GM12875 (cell line): ENCODE measurements around the gene MTMR3.

ENCODE experiments used
- H3K4me3 ChIP-seq: one replicate; pipeline ENCODE4 v1.5.1; 2011; ENCODE audit warnings: low read depth, low read length, control low read depth
- TF ChIP-seq, protein P1 (sequence below): IDR thresholded peaks from 2 replicates; pipeline ENCODE4 v1.5.1; 2011; ENCODE audit warnings: low read depth, mild to moderate bottlenecking, control low read depth, inconsistent platforms, low read length, moderate library complexity, borderline replicate concordance; ENCODE audit not compliant: insufficient read depth

Gene MTMR3

DNA sequence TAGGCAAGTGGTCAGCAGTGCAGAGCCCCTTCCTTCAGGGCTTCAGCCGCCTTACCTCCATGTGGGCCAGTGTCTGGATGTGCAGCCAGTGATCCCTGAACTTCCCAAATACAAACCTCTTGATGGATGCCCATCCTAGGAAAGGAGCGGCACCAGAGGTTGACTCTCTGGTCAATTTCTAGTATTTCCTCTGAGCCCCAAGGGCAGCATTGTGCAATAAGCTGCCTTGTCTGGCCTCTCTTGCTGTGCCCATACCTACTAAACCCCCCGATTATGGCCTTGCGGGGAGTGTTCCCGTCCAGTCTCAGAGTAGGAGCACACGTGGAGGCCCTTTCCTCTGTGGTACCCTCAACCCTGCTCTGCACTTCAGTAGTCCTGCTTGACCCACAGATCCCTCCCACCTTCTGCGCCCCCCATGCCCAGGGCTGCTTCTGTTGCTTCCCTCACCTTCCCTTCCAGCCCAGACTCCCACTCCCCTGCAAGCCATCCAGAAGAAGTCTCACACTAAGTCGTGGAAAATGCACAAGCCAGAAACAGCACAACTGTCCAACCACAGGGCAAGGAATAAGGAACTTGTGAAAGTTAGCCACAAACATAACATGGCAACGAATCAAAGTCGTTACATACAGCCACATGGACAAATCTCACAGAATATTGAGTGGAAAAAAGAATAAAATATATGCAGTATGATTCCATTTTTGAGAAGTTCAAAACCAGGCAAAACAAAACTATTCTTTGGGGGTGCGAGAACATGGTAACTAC is 157.7 kb downstream of the MTMR3 start:
- H3K4me3 ChIP-seq = no peak overlapping the region
- TF ChIP-seq, protein P1, sequence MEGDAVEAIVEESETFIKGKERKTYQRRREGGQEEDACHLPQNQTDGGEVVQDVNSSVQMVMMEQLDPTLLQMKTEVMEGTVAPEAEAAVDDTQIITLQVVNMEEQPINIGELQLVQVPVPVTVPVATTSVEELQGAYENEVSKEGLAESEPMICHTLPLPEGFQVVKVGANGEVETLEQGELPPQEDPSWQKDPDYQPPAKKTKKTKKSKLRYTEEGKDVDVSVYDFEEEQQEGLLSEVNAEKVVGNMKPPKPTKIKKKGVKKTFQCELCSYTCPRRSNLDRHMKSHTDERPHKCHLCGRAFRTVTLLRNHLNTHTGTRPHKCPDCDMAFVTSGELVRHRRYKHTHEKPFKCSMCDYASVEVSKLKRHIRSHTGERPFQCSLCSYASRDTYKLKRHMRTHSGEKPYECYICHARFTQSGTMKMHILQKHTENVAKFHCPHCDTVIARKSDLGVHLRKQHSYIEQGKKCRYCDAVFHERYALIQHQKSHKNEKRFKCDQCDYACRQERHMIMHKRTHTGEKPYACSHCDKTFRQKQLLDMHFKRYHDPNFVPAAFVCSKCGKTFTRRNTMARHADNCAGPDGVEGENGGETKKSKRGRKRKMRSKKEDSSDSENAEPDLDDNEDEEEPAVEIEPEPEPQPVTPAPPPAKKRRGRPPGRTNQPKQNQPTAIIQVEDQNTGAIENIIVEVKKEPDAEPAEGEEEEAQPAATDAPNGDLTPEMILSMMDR = no peak

DNA sequence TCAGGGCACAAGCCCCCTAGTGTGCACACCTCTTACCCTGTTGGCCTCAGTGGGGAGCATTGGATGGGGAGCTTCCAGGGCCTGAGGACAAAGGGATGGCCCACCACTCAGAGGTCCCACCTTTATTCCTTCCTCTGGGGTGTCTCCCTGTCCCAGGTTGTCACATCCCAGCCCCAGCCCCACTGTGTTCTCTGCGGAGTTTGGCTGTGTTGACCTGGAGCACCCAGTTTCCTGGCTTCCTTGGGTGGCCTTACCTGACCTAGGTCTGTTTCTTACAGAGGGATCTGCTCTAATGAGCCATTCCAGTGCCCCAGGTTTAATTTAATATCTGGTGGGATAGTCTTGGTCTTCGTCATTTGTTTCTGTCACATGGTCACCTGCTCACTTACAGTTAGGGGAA is 158.5 kb downstream of the MTMR3 start:
- TF ChIP-seq, protein P1 = no peak
- H3K4me3 ChIP-seq = no peak overlapping the region

DNA sequence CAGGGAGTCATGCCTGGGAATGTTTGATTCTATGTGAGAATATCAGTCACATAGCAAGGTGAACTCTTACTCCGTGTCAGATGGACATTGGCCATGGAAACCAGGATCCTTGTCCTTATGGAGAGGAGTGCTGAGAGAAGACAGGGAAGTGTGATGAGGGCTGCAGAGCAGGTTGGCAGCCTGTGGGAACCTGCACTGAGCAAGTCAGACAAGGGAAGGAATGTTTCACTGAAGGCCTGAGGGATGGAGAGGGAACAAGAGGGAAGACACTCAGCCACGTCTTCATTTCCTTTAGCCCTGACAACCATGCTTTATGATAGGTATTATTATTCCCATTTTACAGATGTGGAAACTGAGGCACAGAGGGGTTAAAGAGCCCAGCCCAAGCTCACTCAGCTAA is 158.9 kb downstream of the MTMR3 start:
- TF ChIP-seq, protein P1 = no peak
- H3K4me3 ChIP-seq = no peak overlapping the region

DNA sequence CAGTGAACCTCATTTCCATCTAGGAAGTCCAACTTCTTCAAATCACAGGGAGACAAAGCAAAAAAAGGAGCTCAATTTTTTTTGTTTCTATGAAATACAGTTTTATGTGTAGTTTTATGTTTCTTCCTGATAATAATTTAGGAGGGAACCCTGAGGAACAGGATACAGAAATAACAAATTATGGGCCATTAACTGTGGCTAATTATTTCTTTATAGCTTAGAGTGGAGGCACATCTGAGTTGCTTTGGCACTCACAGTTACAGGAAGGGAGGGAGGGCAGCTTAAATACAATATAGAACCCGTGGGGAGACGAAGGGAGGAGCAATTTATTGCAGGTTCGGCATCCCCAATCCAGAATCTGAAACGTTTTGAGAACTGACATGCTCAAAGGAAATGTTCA is 160.2 kb downstream of the MTMR3 start:
- TF ChIP-seq, protein P1 = no peak
- H3K4me3 ChIP-seq = no peak overlapping the region

DNA sequence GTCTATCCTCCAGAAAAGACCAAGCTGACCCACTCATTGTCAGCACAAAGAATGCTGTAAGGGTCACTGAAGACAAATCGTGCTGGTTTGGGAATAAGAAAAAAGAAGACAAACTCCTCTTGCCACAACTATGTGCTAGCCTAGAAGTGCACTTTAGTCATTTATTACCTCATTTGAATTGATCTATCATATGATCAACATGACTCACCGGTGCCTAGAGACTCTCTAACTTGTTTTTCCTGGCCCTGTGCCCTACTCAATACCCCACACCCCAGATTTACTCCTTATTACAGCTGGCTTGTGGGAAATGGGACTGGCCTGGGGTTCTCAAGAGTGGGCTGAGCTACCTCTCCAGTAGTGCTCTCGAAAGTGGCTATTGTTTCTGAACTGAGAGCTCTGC is 161.4 kb downstream of the MTMR3 start:
- H3K4me3 ChIP-seq = no peak overlapping the region
- TF ChIP-seq, protein P1 = no peak

DNA sequence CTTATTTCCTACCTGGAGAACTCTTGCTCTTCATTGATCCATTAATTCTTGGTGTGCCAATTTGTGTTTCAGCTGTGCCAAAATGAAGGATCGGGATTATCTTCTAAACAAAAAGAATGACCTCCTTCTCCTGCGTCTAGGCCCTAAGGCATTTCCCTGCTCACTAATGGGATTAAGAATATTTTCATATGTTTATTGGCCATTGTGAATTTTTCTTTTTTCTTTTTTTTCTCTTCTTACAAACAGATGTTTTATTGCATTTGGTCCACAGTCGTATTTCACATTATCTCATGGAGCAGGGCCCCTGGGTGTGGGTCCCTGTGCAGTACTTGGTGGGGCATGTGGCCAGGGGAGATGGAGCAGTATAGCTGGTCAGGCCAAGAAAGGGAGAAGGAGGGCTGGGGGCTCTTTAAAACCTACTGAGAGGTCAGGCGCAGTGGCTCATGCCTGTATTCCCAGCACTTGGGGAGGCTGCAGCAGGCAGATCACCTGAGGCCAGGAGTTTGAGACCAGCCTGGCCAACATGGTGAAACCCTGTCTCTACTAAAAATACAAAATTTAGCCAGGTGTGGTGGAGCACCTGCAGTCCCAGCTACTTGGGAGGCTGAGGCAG is 162.0 kb downstream of the MTMR3 start:
- TF ChIP-seq, protein P1 = no peak
- no peak overlapping the region for H3K4me3 ChIP-seq

DNA sequence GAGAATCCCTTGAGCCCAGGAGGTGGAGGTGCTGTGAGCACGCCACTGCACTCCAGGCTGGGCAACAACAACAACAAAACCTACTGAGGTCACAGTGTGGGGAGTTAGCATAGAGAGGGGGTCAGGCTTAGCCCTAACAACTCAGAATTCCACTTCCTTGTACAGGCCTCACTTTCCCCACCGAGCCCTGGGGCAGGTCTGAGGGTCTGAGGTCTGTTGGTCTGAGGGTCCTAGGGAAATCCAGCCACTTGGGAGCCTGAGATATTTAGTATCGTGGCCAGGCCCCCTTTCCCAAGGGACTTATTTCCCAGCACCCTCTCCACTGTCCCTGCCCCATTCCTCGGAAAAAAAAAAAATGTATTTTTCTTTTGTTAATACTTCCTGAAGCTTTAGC is 162.5 kb downstream of the MTMR3 start:
- TF ChIP-seq, protein P1 = no peak
- H3K4me3 ChIP-seq = no peak overlapping the region
